Activated naive CD4-positive, alpha-beta T cell treated with anti-CD3 and anti-CD28 coated beads, Interleukin-2, amount 50 U/mL, for 24 hours (primary cell): ENCODE measurements around the gene ETFA.

Experiments
- H3K27ac Mint-ChIP-seq: one replicate; pipeline ENCODE4 v1.8.0; 2021; ENCODE audit warnings: mild to moderate bottlenecking, mixed read lengths
- H3K27me3 Mint-ChIP-seq: one replicate; pipeline ENCODE4 v1.8.0; 2021; ENCODE audit warnings: mixed read lengths
- H3K36me3 Mint-ChIP-seq: one replicate; pipeline ENCODE4 v1.8.0; 2021; ENCODE audit warnings: mixed read lengths
- H3K4me1 Mint-ChIP-seq: one replicate; pipeline ENCODE4 v1.8.0; 2021; ENCODE audit warnings: mixed read lengths
- H3K4me3 Mint-ChIP-seq: one replicate; pipeline ENCODE4 v1.8.0; 2021; ENCODE audit warnings: mild to moderate bottlenecking, mixed read lengths
- H3K9me3 Mint-ChIP-seq: one replicate; pipeline ENCODE4 v1.8.0; 2021; ENCODE audit warnings: mixed read lengths

ETFA gene

DNA sequence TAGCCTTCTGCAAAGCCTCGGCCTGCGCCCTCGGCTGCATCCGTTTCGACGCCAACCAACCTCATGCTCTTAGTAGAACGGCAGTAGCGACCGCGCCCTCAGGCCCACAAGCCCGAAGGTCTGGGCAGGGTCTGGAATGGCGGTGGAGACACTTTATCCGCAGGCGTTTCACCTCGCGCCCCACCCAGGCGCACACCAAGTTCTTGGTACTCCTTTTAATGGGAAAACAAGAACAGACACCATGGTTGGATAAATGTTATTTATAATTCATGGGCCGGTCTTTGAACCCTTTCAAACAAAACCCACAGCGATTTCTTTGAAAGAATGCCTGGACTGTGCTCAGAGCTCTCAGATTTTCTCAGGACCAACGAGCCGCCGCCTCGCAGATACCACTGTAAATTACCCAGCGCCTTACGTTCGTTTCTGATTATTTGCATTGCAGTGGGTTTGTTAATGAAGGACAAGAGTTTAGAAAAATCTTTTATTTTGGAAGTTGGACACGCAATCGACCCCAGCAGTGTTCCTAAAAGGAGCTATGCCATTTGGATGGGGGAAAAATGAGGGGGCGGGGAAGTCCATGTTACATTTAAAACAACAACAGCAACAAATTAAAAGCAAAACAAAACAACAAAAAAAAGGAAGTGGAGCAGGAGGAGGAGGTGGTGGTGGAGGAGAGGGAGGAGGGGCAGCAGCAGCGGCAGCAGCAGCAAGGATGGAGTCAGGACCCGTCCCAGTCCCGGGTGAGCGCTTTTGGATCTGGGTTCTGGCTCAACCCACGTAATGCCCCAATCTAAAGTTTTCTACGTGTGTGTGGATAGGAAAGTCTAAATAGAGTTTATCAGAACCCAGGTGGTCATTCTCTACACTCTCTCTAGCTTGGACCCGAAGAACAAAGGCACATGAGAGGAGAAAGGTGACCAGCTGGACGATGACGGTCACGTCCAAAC, 24.3 kb upstream of the ETFA start:
- Mint-ChIP-seq H3K36me3 (peaks cover 4% of the 10 kb centered on the region), H3K27ac (peak overlapping the region; percentile 59), H3K9me3 (no peaks in the 10 kb centered on the region), H3K27me3 (peaks cover 49% of the 10 kb centered on the region), H3K4me3 (peak overlapping the region; percentile 78), H3K4me1 (peaks cover 43% of the 10 kb centered on the region)

DNA sequence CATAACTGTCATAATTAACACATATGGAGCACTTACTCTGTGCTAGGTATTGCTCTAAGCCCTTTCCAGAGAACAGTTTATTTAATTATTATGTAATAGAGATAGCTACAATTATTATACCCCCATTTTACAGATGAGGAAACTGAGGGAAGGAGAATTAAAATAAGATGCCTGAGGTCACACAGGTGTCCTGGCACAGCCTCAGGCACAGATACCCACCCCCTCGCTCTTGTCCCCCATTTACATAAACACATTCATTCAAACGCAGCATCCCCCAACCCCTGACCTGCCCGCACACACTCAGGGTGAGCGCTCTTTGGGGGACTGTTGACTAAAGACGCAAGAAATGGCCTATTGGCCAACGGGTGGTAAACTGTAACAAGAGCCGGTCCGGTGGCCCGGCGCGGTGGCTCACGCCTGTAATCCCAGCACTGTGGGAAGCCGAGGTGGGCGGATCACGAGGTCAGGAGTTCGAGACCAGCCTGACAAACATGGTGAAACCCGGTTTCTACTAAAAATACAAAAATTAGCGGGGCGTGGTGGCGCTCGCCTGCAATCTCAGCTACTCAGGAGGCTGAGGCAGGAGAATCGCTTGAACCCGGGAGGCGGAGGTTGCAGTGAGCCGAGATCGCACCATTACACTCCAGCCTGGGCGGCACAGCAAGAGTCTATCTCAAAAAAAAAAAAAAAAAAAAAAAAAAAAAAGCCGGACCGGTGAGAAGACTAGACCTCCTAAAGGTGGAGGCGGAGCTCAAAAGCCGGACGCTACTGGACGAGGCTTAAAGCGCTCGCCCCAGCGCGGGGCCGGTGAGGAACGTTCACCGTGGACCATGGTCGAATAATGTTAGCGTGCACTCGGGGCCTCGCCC, 23.4 kb upstream of the ETFA start:
- Mint-ChIP-seq H3K36me3 (peaks cover 4% of the 10 kb centered on the region), H3K9me3 (no peaks in the 10 kb centered on the region), H3K4me1 (peaks cover 35% of the 10 kb centered on the region), H3K27ac (no peak overlapping the region), H3K27me3 (peaks cover 50% of the 10 kb centered on the region), H3K4me3 (no peak overlapping the region)

DNA sequence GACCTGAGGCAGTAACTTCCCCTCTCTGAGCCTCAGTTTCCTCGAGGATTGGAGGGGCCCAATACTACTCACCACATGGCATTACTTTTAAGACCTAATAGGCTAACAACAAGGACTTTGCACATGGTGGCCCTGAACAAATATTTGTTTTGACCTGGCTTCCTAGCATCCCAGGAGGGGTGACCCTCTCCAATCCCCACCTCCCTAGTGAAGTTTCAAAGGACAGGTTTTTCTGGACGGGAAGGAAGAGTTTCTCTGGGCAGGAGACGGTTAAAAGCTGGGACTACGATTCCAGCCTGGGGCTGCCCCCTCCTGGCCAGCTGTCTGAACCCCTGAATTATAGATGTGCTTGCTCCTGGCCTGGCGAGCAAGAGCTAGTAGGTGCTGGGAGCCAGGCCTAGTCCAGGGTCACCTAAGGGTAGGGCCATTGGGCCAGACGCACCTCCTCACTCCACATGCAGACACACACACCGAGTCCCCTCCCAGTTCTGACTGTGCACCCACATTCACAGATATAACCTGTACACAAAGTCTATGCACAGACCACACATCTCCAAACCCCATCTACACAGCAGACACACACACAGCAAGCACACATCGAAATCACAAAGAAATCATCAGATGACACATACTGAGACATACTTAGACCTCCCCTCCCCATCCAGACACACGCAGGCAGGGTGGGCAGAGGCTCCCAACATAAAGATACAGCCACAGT, 22.6 kb upstream of the ETFA start:
- Mint-ChIP-seq H3K27me3 (peaks cover 52% of the 10 kb centered on the region), H3K4me1 (peaks cover 29% of the 10 kb centered on the region), H3K9me3 (no peaks in the 10 kb centered on the region), H3K36me3 (peaks cover 4% of the 10 kb centered on the region), H3K4me3 (no peak overlapping the region), H3K27ac (no peak overlapping the region)

DNA sequence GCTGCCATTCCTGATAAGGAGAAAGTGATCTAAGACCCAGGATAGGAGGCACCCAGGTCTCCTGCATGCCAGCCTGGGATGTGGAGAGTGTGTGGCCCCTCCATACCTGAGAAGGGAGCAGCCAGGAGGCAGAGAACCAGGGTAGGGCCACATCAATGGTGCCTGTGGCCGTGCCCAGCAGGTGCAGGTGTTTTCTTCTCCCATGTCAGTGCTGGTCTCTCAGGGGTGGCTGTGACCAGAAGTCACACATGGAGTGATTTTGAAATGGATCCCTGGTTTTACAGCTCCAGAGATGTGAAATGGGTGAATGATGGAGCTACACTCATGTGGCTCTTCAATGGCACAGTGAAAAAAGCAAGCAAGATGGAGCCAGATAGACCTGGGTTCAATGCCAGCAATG, 22.0 kb upstream of the ETFA start:
- H3K36me3 Mint-ChIP-seq: peaks cover 1% of the 10 kb centered on the region
- H3K9me3 Mint-ChIP-seq: no peaks in the 10 kb centered on the region
- H3K4me3 Mint-ChIP-seq: no peak overlapping the region
- peaks cover 46% of the 10 kb centered on the region for H3K27me3 Mint-ChIP-seq
- H3K4me1 Mint-ChIP-seq: peaks cover 24% of the 10 kb centered on the region
- H3K27ac Mint-ChIP-seq: no peak overlapping the region

DNA sequence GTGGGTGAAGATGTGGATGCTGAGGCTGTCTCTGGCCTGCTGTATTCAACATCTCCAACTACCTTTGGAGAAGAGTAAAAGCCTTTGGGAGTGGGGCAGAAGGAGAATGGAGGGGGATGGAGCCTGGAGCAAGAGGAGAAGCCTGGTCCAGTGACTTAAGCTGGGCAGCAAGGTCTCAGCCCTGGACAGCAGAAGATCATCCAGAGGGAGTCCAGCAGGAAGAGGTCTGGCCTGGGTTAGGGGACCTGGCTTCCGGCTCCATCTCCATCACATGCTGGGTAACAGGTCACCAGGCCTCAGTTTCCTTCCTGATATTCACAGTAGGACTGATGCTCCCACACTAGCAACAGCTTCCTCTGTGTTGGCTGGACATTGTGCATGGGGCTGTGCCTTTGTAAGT, 21.5 kb upstream of the ETFA start:
- H3K27ac Mint-ChIP-seq: no peak overlapping the region
- H3K36me3 Mint-ChIP-seq: peaks cover 1% of the 10 kb centered on the region
- H3K4me3 Mint-ChIP-seq: no peak overlapping the region
- H3K4me1 Mint-ChIP-seq: peaks cover 23% of the 10 kb centered on the region
- H3K9me3 Mint-ChIP-seq: no peaks in the 10 kb centered on the region
- peaks cover 46% of the 10 kb centered on the region for H3K27me3 Mint-ChIP-seq

DNA sequence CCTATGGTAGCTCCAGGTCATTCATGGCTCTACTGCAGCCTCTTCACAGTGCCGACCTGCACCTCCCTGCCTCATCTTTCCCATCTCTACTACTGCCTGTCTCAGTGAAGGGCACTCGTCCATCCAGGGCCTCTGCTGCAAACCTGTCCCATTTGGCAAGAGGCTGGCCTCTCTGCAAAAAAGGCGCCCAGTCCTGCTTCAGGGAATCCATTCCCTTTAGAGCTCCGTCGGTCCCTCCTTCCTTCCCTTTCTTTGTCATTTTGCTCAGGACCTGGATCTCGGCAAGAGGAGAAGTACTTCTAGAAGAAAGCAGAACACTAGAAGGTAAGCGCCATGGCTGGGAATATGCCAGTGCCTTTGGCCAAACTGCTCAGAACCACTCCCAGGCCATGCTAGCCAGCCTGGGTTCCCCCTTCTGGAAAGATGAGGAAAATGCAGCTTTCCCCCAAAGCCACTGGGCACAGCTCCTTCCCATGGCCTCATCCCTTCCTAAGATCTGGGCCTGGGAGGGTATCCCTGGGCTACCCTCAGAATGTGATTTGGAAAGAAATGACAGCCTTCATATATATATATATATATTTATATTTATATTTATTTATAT, 18.9 kb upstream of the ETFA start:
- Mint-ChIP-seq H3K36me3 (no peaks in the 10 kb centered on the region), H3K27ac (no peak overlapping the region), H3K4me1 (peaks cover 2% of the 10 kb centered on the region), H3K9me3 (no peaks in the 10 kb centered on the region), H3K27me3 (peaks cover 31% of the 10 kb centered on the region), H3K4me3 (no peak overlapping the region)

DNA sequence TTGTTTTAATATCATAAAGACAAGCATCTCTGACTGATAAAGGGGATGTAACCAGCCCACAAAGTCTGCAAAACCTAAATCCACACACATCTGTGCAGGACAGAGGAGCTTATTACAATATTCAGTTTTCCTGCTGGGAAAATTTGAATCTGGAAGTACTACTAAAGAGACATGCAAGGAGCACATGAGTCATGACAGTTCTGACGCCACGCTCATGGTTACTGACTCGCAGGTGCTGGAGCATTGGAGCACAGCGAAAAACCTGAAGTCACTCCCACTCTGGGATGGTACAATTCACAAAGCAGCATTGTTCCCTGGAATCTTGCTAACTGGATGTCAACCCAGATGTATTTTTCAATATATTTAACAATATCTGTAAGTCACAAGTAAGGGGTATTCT, 17.7 kb upstream of the ETFA start:
- Mint-ChIP-seq H3K36me3 (no peaks in the 10 kb centered on the region), H3K27me3 (peaks cover 24% of the 10 kb centered on the region), H3K27ac (no peak overlapping the region), H3K9me3 (no peaks in the 10 kb centered on the region), H3K4me3 (no peak overlapping the region), H3K4me1 (no peaks in the 10 kb centered on the region)

DNA sequence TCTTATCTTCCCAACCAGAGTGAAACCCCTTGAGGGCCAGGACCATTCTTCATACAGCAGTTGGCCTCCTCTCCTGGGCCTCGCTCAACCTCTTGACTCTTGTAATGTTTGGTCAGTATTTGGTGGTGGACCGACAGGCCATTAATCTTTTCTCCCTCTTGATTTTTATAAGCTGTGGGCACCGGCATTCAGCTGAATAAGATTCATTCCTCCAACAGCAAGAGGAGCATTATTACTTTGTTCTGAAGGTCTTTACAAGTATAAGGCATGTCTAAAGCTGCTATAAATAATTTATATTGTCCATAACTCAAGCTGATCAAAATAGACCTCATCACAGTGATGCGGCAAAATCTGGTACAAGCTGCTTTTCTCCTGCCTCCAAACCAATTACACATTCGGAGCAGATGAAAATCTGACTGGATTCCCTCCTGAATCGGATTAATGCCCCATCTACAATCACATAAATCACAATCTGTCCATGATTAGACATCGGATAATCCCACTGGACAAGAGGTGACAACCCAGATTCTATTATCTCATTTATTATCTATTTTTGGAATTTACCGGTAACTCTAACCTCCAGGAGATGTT, 16.9 kb upstream of the ETFA start:
- H3K27ac Mint-ChIP-seq: no peak overlapping the region
- no peaks in the 10 kb centered on the region for H3K4me1 Mint-ChIP-seq
- H3K27me3 Mint-ChIP-seq: peaks cover 24% of the 10 kb centered on the region
- no peaks in the 10 kb centered on the region for H3K36me3 Mint-ChIP-seq
- H3K9me3 Mint-ChIP-seq: no peaks in the 10 kb centered on the region
- H3K4me3 Mint-ChIP-seq: no peak overlapping the region

DNA sequence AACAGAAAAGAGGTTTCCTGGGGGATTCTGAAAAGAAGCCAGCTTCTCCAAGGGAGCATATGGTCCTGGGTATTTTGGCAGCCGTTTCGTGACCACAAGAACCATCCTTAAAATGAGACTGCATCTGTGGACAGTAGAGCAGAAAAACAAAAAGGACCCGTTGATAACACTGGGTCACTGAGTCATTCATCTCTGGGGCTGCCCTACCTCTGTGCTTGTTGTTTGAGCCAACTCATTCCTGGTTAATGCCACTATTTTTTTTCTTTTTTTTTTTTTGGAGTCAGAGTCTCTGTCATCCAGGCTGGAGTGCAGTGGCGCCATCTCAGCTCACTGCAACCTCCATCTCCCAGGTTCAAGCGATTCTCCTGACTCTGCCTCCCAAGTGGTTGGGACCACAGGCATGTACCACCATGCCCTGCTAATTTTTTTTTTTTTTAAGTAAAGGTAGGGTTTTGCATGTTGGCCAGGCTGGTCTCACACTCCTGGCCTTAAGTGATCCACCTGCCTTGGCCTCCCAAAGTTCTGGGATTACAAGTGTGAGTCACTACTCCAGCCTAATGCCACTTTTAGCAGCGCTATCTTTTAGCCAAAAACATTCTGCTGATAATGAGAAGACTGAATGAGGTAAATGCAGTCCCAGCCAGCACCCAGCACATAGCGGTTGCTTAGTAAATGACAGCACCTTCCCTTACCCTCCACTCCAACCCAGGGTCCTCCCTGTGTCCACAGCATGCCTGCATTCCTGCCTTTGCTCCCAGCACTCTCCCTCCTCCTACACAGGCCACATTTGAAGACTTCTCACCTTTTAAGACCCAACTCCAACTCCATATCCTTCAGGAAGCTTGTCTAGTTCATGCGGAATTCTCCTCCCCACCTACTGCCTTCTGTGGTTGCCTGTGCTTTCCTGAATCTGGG, 16.2 kb upstream of the ETFA start:
- H3K27ac Mint-ChIP-seq: no peak overlapping the region
- no peaks in the 10 kb centered on the region for H3K9me3 Mint-ChIP-seq
- no peaks in the 10 kb centered on the region for H3K4me1 Mint-ChIP-seq
- H3K36me3 Mint-ChIP-seq: no peaks in the 10 kb centered on the region
- H3K4me3 Mint-ChIP-seq: no peak overlapping the region
- H3K27me3 Mint-ChIP-seq: peaks cover 21% of the 10 kb centered on the region

DNA sequence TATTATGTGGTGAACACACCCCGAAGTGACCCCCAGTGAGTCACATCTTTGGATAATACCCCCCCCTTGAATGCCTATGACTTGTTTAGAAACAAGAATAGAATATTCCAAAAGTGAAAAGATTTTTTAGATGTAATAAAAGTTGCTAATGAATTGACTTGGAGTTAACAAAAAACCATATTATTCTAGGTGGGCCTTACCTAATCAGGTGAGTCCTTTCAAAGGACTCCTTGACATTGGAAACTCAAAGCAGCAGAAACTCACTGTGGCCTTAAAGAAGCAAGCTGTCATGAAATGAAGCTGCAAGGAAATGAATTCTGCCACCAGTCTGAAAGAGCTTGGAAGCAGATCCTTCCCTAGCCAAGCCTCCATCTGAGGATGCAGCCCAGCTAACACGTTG, 14.4 kb upstream of the ETFA start:
- Mint-ChIP-seq H3K36me3 (no peaks in the 10 kb centered on the region), H3K9me3 (no peaks in the 10 kb centered on the region), H3K27ac (no peak overlapping the region), H3K27me3 (peaks cover 24% of the 10 kb centered on the region), H3K4me1 (no peaks in the 10 kb centered on the region), H3K4me3 (no peak overlapping the region)

DNA sequence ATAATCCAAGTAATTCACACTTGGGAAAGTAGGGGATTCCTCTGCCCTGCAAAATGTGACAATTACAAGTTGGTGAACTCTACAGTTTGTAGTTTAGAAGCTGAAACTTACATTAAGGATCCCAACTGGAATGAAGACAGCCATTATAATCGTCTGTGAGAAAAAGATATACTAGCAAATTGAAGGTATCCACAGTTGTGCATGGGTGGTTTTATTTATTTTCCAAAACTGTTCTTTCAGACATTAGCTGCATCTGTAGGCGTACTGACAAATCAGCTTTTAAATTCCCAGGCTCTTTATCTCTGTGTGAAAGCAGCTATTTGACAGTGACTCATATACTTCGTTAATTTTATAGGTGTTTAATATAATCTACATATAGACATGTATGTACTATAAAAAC, 12.8 kb upstream of the ETFA start:
- no peak overlapping the region for H3K4me3 Mint-ChIP-seq
- no peaks in the 10 kb centered on the region for H3K36me3 Mint-ChIP-seq
- no peak overlapping the region for H3K27ac Mint-ChIP-seq
- no peaks in the 10 kb centered on the region for H3K4me1 Mint-ChIP-seq
- no peaks in the 10 kb centered on the region for H3K9me3 Mint-ChIP-seq
- H3K27me3 Mint-ChIP-seq: peaks cover 15% of the 10 kb centered on the region

DNA sequence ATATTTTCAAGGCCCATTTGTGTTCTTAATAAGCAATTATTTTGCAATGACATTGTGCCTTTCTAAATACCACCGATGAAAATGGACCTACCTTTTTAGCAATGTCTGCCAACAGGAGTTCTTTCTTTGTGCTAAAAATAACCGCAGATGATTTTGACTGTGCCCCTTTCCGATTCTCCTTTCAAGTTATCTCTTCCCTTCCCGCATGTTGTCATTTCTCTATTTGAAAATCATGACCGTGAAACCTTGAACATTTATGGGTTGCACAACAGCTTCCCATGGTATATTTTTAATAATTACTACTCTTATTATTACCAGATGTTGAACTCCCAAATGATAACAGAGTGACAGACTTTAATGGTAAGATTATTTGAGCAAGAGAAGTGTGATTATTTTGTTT, 10.3 kb upstream of the ETFA start:
- Mint-ChIP-seq H3K27me3 (peaks cover 14% of the 10 kb centered on the region), H3K36me3 (no peaks in the 10 kb centered on the region), H3K4me3 (no peak overlapping the region), H3K9me3 (no peaks in the 10 kb centered on the region), H3K27ac (no peak overlapping the region), H3K4me1 (no peaks in the 10 kb centered on the region)

DNA sequence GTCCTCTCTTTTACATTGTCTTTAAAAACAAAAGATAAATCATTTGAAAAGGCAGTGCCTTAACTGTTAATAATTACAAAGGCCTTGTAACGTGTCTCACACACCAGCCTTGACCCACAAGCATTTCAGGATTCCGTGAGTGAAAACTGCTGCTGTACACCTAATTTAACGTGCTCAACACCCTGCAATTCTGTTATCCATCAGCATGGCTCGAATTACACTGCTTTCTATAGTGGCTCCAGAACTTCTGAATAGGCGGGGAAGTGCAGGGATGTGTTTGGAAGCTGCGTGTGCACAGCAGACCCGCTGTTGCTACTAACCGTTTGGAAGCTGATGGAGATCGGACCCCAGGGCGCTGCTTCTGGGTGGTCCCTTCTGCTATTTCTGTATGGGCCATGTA, 9.9 kb upstream of the ETFA start:
- Mint-ChIP-seq H3K4me3 (no peak overlapping the region), H3K27me3 (peaks cover 13% of the 10 kb centered on the region), H3K9me3 (no peaks in the 10 kb centered on the region), H3K4me1 (no peaks in the 10 kb centered on the region), H3K36me3 (no peaks in the 10 kb centered on the region), H3K27ac (no peak overlapping the region)

DNA sequence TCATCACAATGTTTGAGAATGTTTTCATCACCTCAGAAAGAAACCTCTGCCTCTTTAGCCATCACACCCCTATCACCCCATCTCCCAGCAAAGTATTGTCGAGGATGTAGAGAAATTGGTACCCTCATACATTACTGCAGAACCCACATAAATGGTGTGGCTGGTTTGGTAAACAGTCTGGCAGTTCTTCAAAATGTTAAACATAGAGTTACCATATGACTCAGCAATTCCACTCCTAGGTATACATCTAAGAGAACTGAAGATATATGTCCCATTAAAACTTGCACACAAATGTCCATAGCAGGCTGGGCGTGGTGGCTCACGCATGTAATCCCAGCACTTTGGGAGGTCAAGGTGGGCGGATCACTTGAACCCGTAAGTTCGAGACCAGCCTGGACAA, 8.7 kb upstream of the ETFA start:
- Mint-ChIP-seq H3K27ac (no peak overlapping the region), H3K27me3 (peaks cover 12% of the 10 kb centered on the region), H3K36me3 (no peaks in the 10 kb centered on the region), H3K4me3 (no peak overlapping the region), H3K9me3 (no peaks in the 10 kb centered on the region), H3K4me1 (no peaks in the 10 kb centered on the region)
